KOPT-K1 (cell line): ENCODE results near the gene CACNA2D2.

Experiments used
- H3K27ac ChIP-seq: fragments of 200-600 bp; sonication (generic); 2 replicates; pipeline ENCODE4 v1.5.1; 2016; ENCODE audit warnings: antibody characterized with exemption, mild to moderate bottlenecking, low read depth, low read length; ENCODE audit not compliant: poor library complexity, severe bottlenecking
- H3K36me3 ChIP-seq: fragments of 200-600 bp; sonication (generic); 2 replicates; pipeline ENCODE4 v1.5.1; 2017; ENCODE audit warnings: antibody characterized with exemption, mild to moderate bottlenecking, low read length, moderate library complexity; ENCODE audit not compliant: insufficient read depth
- H3K9me3 ChIP-seq: fragments of 200-600 bp; sonication (generic); 2 replicates; pipeline ENCODE4 v1.5.1; 2017; ENCODE audit warnings: antibody characterized with exemption, low read length, mild to moderate bottlenecking; ENCODE audit not compliant: insufficient read depth, poor library complexity, severe bottlenecking

The CACNA2D2 gene

GRCh38 chr3:50417637-50418033 is 85.8 kb downstream of the CACNA2D2 start:
- Histone ChIP-seq H3K9me3 (no peaks in the 10 kb centered on the region), H3K36me3 (no peaks in the 10 kb centered on the region), H3K27ac (no peak overlapping the region)

GRCh38 chr3:50416736-50417636 is 86.4 kb downstream of the CACNA2D2 start:
- H3K27ac ChIP-seq, result no peak overlapping the region
- no peaks in the 10 kb centered on the region for H3K36me3 ChIP-seq
- H3K9me3 ChIP-seq, result no peaks in the 10 kb centered on the region

- no peaks in the 10 kb centered on the region for H3K9me3 ChIP-seq
- H3K36me3 ChIP-seq, result no peaks in the 10 kb centered on the region
- H3K27ac ChIP-seq, result no peak overlapping the region
Observed at GRCh38 chr3:50415816-50416215, 87.6 kb downstream of the CACNA2D2 start.

- Histone ChIP-seq H3K27ac (no peak overlapping the region), H3K36me3 (no peaks in the 10 kb centered on the region), H3K9me3 (no peaks in the 10 kb centered on the region)
Observed at GRCh38 chr3:50415061-50415460, 88.4 kb downstream of the CACNA2D2 start.

- no peaks in the 10 kb centered on the region for H3K36me3 ChIP-seq
- no peaks in the 10 kb centered on the region for H3K9me3 ChIP-seq
- no peak overlapping the region for H3K27ac ChIP-seq
Observed at GRCh38 chr3:50414616-50415015, 88.8 kb downstream of the CACNA2D2 start.

- no peaks in the 10 kb centered on the region for H3K9me3 ChIP-seq
- H3K36me3 ChIP-seq, result no peaks in the 10 kb centered on the region
- no peak overlapping the region for H3K27ac ChIP-seq
Observed at GRCh38 chr3:50412231-50412754, 91.1 kb downstream of the CACNA2D2 start.

- Histone ChIP-seq H3K36me3 (no peaks in the 10 kb centered on the region), H3K27ac (no peak overlapping the region), H3K9me3 (no peaks in the 10 kb centered on the region)
Observed at GRCh38 chr3:50411229-50411628, 92.2 kb downstream of the CACNA2D2 start.

- Histone ChIP-seq H3K9me3 (no peaks in the 10 kb centered on the region), H3K27ac (no peak overlapping the region), H3K36me3 (no peaks in the 10 kb centered on the region)
Observed at GRCh38 chr3:50410608-50411139, 92.8 kb downstream of the CACNA2D2 start.

GRCh38 chr3:50410185-50410584 is 93.2 kb downstream of the CACNA2D2 start:
- H3K36me3 ChIP-seq, result no peaks in the 10 kb centered on the region
- no peaks in the 10 kb centered on the region for H3K9me3 ChIP-seq
- H3K27ac ChIP-seq, result no peak overlapping the region

- no peaks in the 10 kb centered on the region for H3K9me3 ChIP-seq
- H3K36me3 ChIP-seq, result no peaks in the 10 kb centered on the region
- no peak overlapping the region for H3K27ac ChIP-seq
Observed at GRCh38 chr3:50408443-50408944, 94.9 kb downstream of the CACNA2D2 start.

- Histone ChIP-seq H3K9me3 (no peaks in the 10 kb centered on the region), H3K36me3 (no peaks in the 10 kb centered on the region), H3K27ac (no peak overlapping the region)
Observed at GRCh38 chr3:50406487-50406886, 96.9 kb downstream of the CACNA2D2 start.

GRCh38 chr3:50405249-50405648 is 98.2 kb downstream of the CACNA2D2 start:
- H3K27ac ChIP-seq, result no peak overlapping the region
- no peaks in the 10 kb centered on the region for H3K36me3 ChIP-seq
- no peaks in the 10 kb centered on the region for H3K9me3 ChIP-seq

- Histone ChIP-seq H3K27ac (no peak overlapping the region), H3K9me3 (no peaks in the 10 kb centered on the region), H3K36me3 (no peaks in the 10 kb centered on the region)
Observed at GRCh38 chr3:50401978-50402595, 101.3 kb downstream of the CACNA2D2 start.

- Histone ChIP-seq H3K9me3 (no peaks in the 10 kb centered on the region), H3K36me3 (no peaks in the 10 kb centered on the region), H3K27ac (no peak overlapping the region)
Observed at GRCh38 chr3:50396502-50396901, 106.9 kb downstream of the CACNA2D2 start.
